ENCODE measurements around the gene GTF3A.

GTF3A gene

GRCh38 chr13:27406178-27406939 is 18.1 kb upstream of the GTF3A start:
- no peak for TF ChIP-seq USF1 (IDR thresholded peaks at IDR 0.05)
- TF ChIP-seq RAD21 (IDR thresholded peaks at IDR 0.05; ENCODE audit: low read depth) = peak; percentile 49
- TF ChIP-seq MAX (IDR thresholded peaks at IDR 0.05) = peak; percentile 26; the same call in 1 of the 2 replicates
- no peak for TF ChIP-seq TEAD4 (IDR thresholded peaks at IDR 0.05)

GRCh38 chr13:27408074-27408473 is 16.3 kb upstream of the GTF3A start:
- TF ChIP-seq CEBPB (IDR thresholded peaks at IDR 0.05) (no peak), CREB1 (IDR thresholded peaks at IDR 0.05; ENCODE audit: low read depth) (no peak), REST (IDR thresholded peaks at IDR 0.05; ENCODE audit: low read depth) (no peak), ZBTB7A (IDR thresholded peaks at IDR 0.05; ENCODE audit: low read depth) (no peak), TAF1 (IDR thresholded peaks at IDR 0.05; ENCODE audit: low read depth) (no peak), TCF12 (IDR thresholded peaks at IDR 0.05; ENCODE audit: low read depth) (no peak)

GRCh38 chr13:27409013-27409412 is 15.4 kb upstream of the GTF3A start:
- no peak for TF ChIP-seq USF1 (IDR thresholded peaks at IDR 0.05)
- no peak for TF ChIP-seq MAX (IDR thresholded peaks at IDR 0.05)
- no peak for TF ChIP-seq ZBTB7A (IDR thresholded peaks at IDR 0.05; ENCODE audit: low read depth)
- TF ChIP-seq REST (IDR thresholded peaks at IDR 0.05; ENCODE audit: low read depth) = no peak
- TF ChIP-seq FOXM1 (IDR thresholded peaks at IDR 0.05; ENCODE audit: borderline replicate concordance, low read depth) = no peak
- TF ChIP-seq EGR1 (IDR thresholded peaks at IDR 0.05) = no peak
- TF ChIP-seq EP300 (IDR thresholded peaks at IDR 0.05; ENCODE audit: borderline replicate concordance) = no peak

DNA sequence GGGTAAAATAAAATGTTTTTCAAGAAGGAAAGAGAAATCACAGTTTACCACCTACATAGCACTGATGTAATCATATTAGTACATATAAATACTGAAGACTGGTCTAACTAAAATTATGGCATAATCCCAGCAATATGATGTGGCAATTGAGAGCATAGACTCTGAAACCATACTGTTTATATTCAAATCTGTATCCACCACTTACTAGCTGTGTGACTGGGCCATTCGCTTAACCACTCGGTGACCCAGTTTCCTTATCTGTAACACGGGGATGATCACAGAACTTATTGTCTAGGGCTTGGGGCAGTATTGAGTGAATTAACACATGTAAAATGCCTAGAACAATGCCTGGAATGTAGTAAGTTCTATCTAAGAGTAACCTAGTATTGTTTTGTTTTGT is 13.1 kb upstream of the GTF3A start:
- no peak for TF ChIP-seq ZBTB7A (IDR thresholded peaks at IDR 0.05; ENCODE audit: low read depth)
- TF ChIP-seq MAX (IDR thresholded peaks at IDR 0.05) = no peak
- TF ChIP-seq TCF12 (IDR thresholded peaks at IDR 0.05; ENCODE audit: low read depth) = no peak
- TF ChIP-seq EP300 (IDR thresholded peaks at IDR 0.05; ENCODE audit: borderline replicate concordance) = no peak
- TF ChIP-seq CREB1 (IDR thresholded peaks at IDR 0.05; ENCODE audit: low read depth) = no peak
- no peak for TF ChIP-seq EGR1 (IDR thresholded peaks at IDR 0.05)
- no peak for TF ChIP-seq USF1 (IDR thresholded peaks at IDR 0.05)
- TF ChIP-seq TEAD4 (IDR thresholded peaks at IDR 0.05) = no peak

DNA sequence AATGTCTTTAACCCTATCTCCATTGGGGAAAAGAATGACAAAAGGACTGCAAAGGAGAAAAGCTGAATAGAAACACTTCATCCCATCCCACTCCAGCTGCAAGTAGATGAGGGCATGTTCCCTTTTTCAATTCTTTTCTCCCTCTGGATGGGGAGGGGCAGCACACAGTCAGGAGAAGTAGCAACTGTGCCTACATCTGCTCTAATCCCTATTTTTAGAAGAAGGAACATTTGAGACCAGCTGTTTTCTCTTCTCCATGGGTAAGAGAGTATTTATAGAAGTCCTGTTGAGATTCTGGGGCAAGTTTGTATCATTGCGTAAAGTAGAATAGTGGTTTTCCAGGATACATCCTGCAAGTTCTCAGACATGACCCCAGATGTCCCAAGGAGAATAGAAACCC is 9.3 kb upstream of the GTF3A start:
- TF ChIP-seq NFIC (IDR thresholded peaks at IDR 0.05) (no peak), FOXM1 (IDR thresholded peaks at IDR 0.05; ENCODE audit: borderline replicate concordance, low read depth) (no peak), EP300 (IDR thresholded peaks at IDR 0.05; ENCODE audit: borderline replicate concordance) (no peak), CEBPB (IDR thresholded peaks at IDR 0.05) (no peak), RAD21 (IDR thresholded peaks at IDR 0.05; ENCODE audit: low read depth) (no peak), MAX (IDR thresholded peaks at IDR 0.05) (no peak), CREB1 (IDR thresholded peaks at IDR 0.05; ENCODE audit: low read depth) (no peak), ZBTB7A (IDR thresholded peaks at IDR 0.05; ENCODE audit: low read depth) (no peak), TAF1 (IDR thresholded peaks at IDR 0.05; ENCODE audit: low read depth) (no peak), TEAD4 (IDR thresholded peaks at IDR 0.05) (no peak), YY1 (IDR thresholded peaks at IDR 0.05; ENCODE audit: low read depth) (no peak), REST (IDR thresholded peaks at IDR 0.05; ENCODE audit: low read depth) (no peak), EGR1 (IDR thresholded peaks at IDR 0.05) (no peak), TCF12 (IDR thresholded peaks at IDR 0.05; ENCODE audit: low read depth) (no peak), USF1 (IDR thresholded peaks at IDR 0.05) (no peak)

Measured in Ishikawa (cell line).